H1 (cell line): ENCODE measurements around the gene SEC61B. TPM values are rescaled to one million over a fixed set of nuclear protein-coding genes. Genes with fewer than 3 reads are reported as not detected.

Source experiments
- CTCF ChIA-PET: fragments of 300-600 bp; sonication (Branson Sonifier 250); formaldehyde crosslinking; loops from one replicate; lab custom pipeline; 2021; ENCODE audit not compliant: partially characterized antibody; lab: Charles Lee
- POLR2A ChIA-PET: fragments of 300-600 bp; sonication (Branson Sonifier 250); formaldehyde crosslinking; loops from one replicate; lab custom pipeline; 2021; ENCODE audit warnings: inconsistent platforms; ENCODE audit not compliant: partially characterized antibody; lab: Charles Lee
- DNase-seq, 2 experiments: peaks; one replicate each; pipeline versions ENCODE4 v3.0.0 to v3.0.0-alpha.2; 2010 to 2022; ENCODE audit warnings: low spot score in 2 of 2, low read depth in 1 of 2, mixed read lengths in 1 of 2
- FAIRE-seq: peaks from 2 replicates; lab custom pipeline; 2011; peaks lifted over from hg19 to GRCh38; lab: Jason Lieb, UNC
- H2AFZ ChIP-seq: 2 replicates; pipeline ENCODE4 v1.8.1; 2012; ENCODE audit warnings: low read length, inconsistent platforms
- H2AK5ac ChIP-seq: 2 replicates; pipeline ENCODE4 v1.6.1; 2013; ENCODE audit warnings: low read depth, low read length
- H2BK120ac ChIP-seq: replicated peaks from 2 replicates; pipeline ENCODE3; 2013; ENCODE audit warnings: low read depth, low read length, inconsistent platforms
- H2BK12ac ChIP-seq: 2 replicates; pipeline ENCODE4 v1.6.1; 2013; ENCODE audit warnings: low read depth, low read length
- H2BK15ac ChIP-seq: 2 replicates; pipeline ENCODE4 v1.6.1; 2013; ENCODE audit warnings: low read length
- H2BK20ac ChIP-seq: 2 replicates; pipeline ENCODE4 v1.6.1; 2013; ENCODE audit warnings: low read length
- H2BK5ac ChIP-seq: 2 replicates; pipeline ENCODE4 v1.6.1; 2013; ENCODE audit warnings: low read depth, low read length
- H3K14ac ChIP-seq: 2 replicates; pipeline ENCODE4 v1.6.1; 2013; ENCODE audit warnings: inconsistent platforms; ENCODE audit not compliant: insufficient read length
- H3K18ac ChIP-seq: 2 replicates; pipeline ENCODE4 v1.6.1; 2013; ENCODE audit warnings: low read length; ENCODE audit errors: extremely low read depth
- H3K23ac ChIP-seq: 2 replicates; pipeline ENCODE4 v1.6.1; 2013; ENCODE audit warnings: inconsistent platforms; ENCODE audit not compliant: insufficient read length
- H3K23me2 ChIP-seq: 2 replicates; pipeline ENCODE4 v1.6.1; 2013; ENCODE audit warnings: low read depth, low read length
- H3K27ac ChIP-seq: 2 replicates; pipeline ENCODE4 v1.6.1; 2011; ENCODE audit warnings: low read depth, low read length, inconsistent platforms
- H3K27me3 ChIP-seq, 4 experiments: replicated peaks in 1 of 4; 1 replicate in 1 of 4; 2 replicates in 3 of 4; pipeline versions ENCODE4 v1.6.1 to v1.8.1; 2011 to 2013; ENCODE audit warnings: low read length in 3 of 4, mild to moderate bottlenecking in 3 of 4, inconsistent platforms in 2 of 4, mixed read lengths in 2 of 4, moderate library complexity in 1 of 4; ENCODE audit not compliant: control insufficient read depth in 3 of 4, insufficient read depth in 3 of 4; ENCODE audit errors: extremely low read depth in 1 of 4
- H3K36me3 ChIP-seq, 4 experiments: 2 replicates each; pipeline versions ENCODE4 v1.6.1 to v1.8.1; 2011 to 2013; ENCODE audit warnings: mild to moderate bottlenecking in 4 of 4, low read length in 3 of 4, moderate library complexity in 2 of 4, control low read depth in 1 of 4, inconsistent platforms in 1 of 4; ENCODE audit not compliant: insufficient read depth in 4 of 4, control insufficient read depth in 2 of 4
- H3K4ac ChIP-seq: replicated peaks from 2 replicates; pipeline ENCODE3; 2013; ENCODE audit warnings: low read length, low read depth, mixed read lengths, inconsistent platforms; ENCODE audit not compliant: insufficient read length
- H3K4me1 ChIP-seq, 4 experiments: replicated peaks in 1 of 4; 1 replicate in 1 of 4; 2 replicates in 3 of 4; pipeline versions ENCODE4 v1.6.1 to v1.8.1; 2011 to 2013; ENCODE audit warnings: low read length in 3 of 4, inconsistent platforms in 2 of 4, mixed read lengths in 1 of 4; ENCODE audit not compliant: insufficient read depth in 4 of 4, control insufficient read depth in 3 of 4
- H3K4me2 ChIP-seq, 2 experiments: 2 replicates each; pipeline versions ENCODE4 v1.6.1 to v1.8.1; 2011 to 2013; ENCODE audit warnings: low read depth in 2 of 2, low read length in 2 of 2, control low read depth in 1 of 2, inconsistent platforms in 1 of 2, mild to moderate bottlenecking in 1 of 2; ENCODE audit not compliant: insufficient read depth in 1 of 2
- H3K4me3 ChIP-seq, 4 experiments: fragments of 200-600, 300-600 bp in 1 of 4; sonication (generic), shearing (Covaris generic), sonication (Bioruptor Twin) in 1 of 4; 2 replicates each; pipeline versions ENCODE4 v1.5.1 to v1.8.1; 2011 to 2016; ENCODE audit warnings: low read length in 4 of 4, low read depth in 3 of 4, control low read depth in 2 of 4, inconsistent platforms in 2 of 4, mild to moderate bottlenecking in 2 of 4, mixed read lengths in 1 of 4, moderate library complexity in 1 of 4; ENCODE audit not compliant: insufficient read depth in 2 of 4; ENCODE audit errors: extremely low read depth in 1 of 4
- H3K56ac ChIP-seq: replicated peaks from 2 replicates; pipeline ENCODE3; 2013; ENCODE audit warnings: low read depth, mild to moderate bottlenecking, mixed read lengths, low read length, inconsistent platforms; ENCODE audit not compliant: insufficient read length
- H3K79me1 ChIP-seq: 2 replicates; pipeline ENCODE4 v1.6.1; 2013; ENCODE audit warnings: low read depth, low read length, control low read depth
- H3K79me2 ChIP-seq, 2 experiments: 2 replicates each; pipeline versions ENCODE4 v1.6.1 to v1.8.1; 2012 to 2013; ENCODE audit warnings: low read length in 2 of 2, mild to moderate bottlenecking in 2 of 2, inconsistent platforms in 1 of 2; ENCODE audit not compliant: insufficient read depth in 2 of 2, control insufficient read depth in 1 of 2
- H3K9ac ChIP-seq, 4 experiments: replicated peaks in 1 of 4; 1 replicate in 1 of 4; 2 replicates in 3 of 4; pipeline versions ENCODE4 v1.6.1 to v1.8.1; 2011 to 2013; ENCODE audit warnings: low read depth in 3 of 4, low read length in 3 of 4, control low read depth in 2 of 4, mild to moderate bottlenecking in 2 of 4, moderate library complexity in 2 of 4, inconsistent platforms in 1 of 4; ENCODE audit errors: extremely low read depth in 1 of 4
- H3K9me3 ChIP-seq, 2 experiments: 2 replicates each; pipeline versions ENCODE4 v1.6.1 to v1.8.1; 2012 to 2013; ENCODE audit warnings: mild to moderate bottlenecking in 2 of 2, moderate library complexity in 2 of 2, control low read depth in 1 of 2, inconsistent platforms in 1 of 2, low read depth in 1 of 2, low read length in 1 of 2, mixed read lengths in 1 of 2; ENCODE audit not compliant: insufficient read depth in 2 of 2
- H4K20me1 ChIP-seq, 2 experiments: replicated peaks in 1 of 2; 2 replicates each; pipeline versions ENCODE3 to v1.8.1; 2011 to 2013; ENCODE audit warnings: inconsistent platforms in 2 of 2, low read length in 2 of 2, mild to moderate bottlenecking in 1 of 2; ENCODE audit not compliant: insufficient read depth in 2 of 2, control insufficient read depth in 1 of 2
- H4K5ac ChIP-seq: 2 replicates; pipeline ENCODE4 v1.6.1; 2013; ENCODE audit warnings: low read length, low read depth, mixed read lengths, inconsistent platforms; ENCODE audit not compliant: insufficient read length
- H4K8ac ChIP-seq: 2 replicates; pipeline ENCODE4 v1.8.0; 2013; ENCODE audit warnings: mild to moderate bottlenecking, moderate library complexity, low read length, inconsistent platforms; ENCODE audit not compliant: insufficient read depth; ENCODE audit errors: extremely low read depth
- H4K91ac ChIP-seq: replicated peaks from 2 replicates; pipeline ENCODE3; 2013; ENCODE audit warnings: low read length, mixed read lengths, inconsistent platforms; ENCODE audit not compliant: insufficient read length
- KDM4A ChIP-seq: IDR thresholded peaks from one replicate; pipeline ENCODE4 v1.7.1; 2012; ENCODE audit warnings: low read depth, mild to moderate bottlenecking, moderate library complexity, low read length, inconsistent platforms; ENCODE audit not compliant: severe bottlenecking
- MAX ChIP-seq: IDR thresholded peaks from 2 replicates; pipeline ENCODE4 v1.6.1; 2012; ENCODE audit warnings: inconsistent platforms
- RXRA ChIP-seq: IDR thresholded peaks from 2 replicates; pipeline ENCODE4 v1.6.1; 2011; ENCODE audit warnings: low read depth, mild to moderate bottlenecking, low read length, moderate library complexity; ENCODE audit not compliant: insufficient read depth
- SP1 ChIP-seq: IDR thresholded peaks from 2 replicates; pipeline ENCODE4 v1.6.1; 2011; ENCODE audit warnings: low read depth, low read length
- SP2 ChIP-seq: IDR thresholded peaks from 2 replicates; pipeline ENCODE4 v1.6.1; 2012; ENCODE audit warnings: mild to moderate bottlenecking, low read length, inconsistent platforms
- ZNF274 ChIP-seq: IDR thresholded peaks from 2 replicates; pipeline ENCODE4 v1.7.0; 2012; ENCODE audit warnings: low read length, borderline replicate concordance; ENCODE audit errors: extremely low read depth
- WGBS, 2 experiments: shearing (Covaris generic) in 1 of 2; methylation state at CpG; one replicate each; pipeline versions ENCODE4 v1.1.6 to v1.1.7; 2013 to 2015; ENCODE audit warnings: low lambda C conversion rate in 2 of 2, mixed read lengths in 2 of 2, inconsistent platforms in 1 of 2, low coverage in 1 of 2, missing lambda C conversion rate in 1 of 2; ENCODE audit not compliant: insufficient replicate concordance in 2 of 2, insufficient coverage in 1 of 2, insufficient read length in 1 of 2; ENCODE audit errors: extremely low coverage in 1 of 2, missing lambda C conversion rate in 1 of 2; 5-methylcytosine and 5-hydroxymethylcytosine counted together
- polyA plus RNA-seq, 7 experiments: library from polyadenylated mRNA; depleted of rRNA in 3 of 7; stranded (reverse) in 5 of 7; unstranded in 2 of 7; fragments of >200 nt in 5 of 7; fragments of 200-250 nt in 2 of 7; gene quantifications; 1 replicate in 5 of 7; 2 replicates in 1 of 7; 4 replicates in 1 of 7; pipeline versions ENCODE4 v1.2.1 to v1.2.3, GENCODE V29; 2011 to 2013; ENCODE audit warnings: missing spikeins in 2 of 7, mixed read lengths in 2 of 7
- total RNA-seq: library from RNA; stranded (reverse); fragmentation: NEBNext Ultra II Directional; extraction: Animal tissue kit (Norgen Biotek cat#: 25700); gene quantifications from 2 replicates; pipeline ENCODE4 v1.2.1, GENCODE V29; 2021

Gene SEC61B
- total and polyA plus RNA-seq, 2 of the 8 experiments (the other 6 are each of a cell fraction or from before 2014, with no cell fraction given): 155 to 379 TPM

- no peak overlapping the region for H3K4ac ChIP-seq
- H3K4me2 ChIP-seq: no peak overlapping the region
- no peak overlapping the region for H3K9ac ChIP-seq
- DNase-seq (no peak), FAIRE-seq (no peak)
- H2BK12ac ChIP-seq: no peak overlapping the region
- no peak overlapping the region for H2BK15ac ChIP-seq
- no peak overlapping the region for H2BK5ac ChIP-seq
- H3K23ac ChIP-seq: no peak overlapping the region
- H3K14ac ChIP-seq: no peak overlapping the region
- ChIA-PET POLR2A (interaction anchor here (0.6 kb wide), 1 partner anchor 250 kb away, joined by 3 read pairs; no protein-coding TSS in a partner anchor), CTCF (interaction anchor here (0.7 to 5.3 kb wide), 8 partner anchors 9 to 911 kb away, joined by 3 to 41 read pairs (median 4); no protein-coding TSS in a partner anchor)
- H4K8ac ChIP-seq: no peak overlapping the region
- no peak overlapping the region for H4K91ac ChIP-seq
- no peaks in the 10 kb centered on the region for H3K23me2 ChIP-seq
- no peaks in the 10 kb centered on the region; a peak in 1 of 7 replicates for H3K27me3 ChIP-seq
- H2AK5ac ChIP-seq: no peak overlapping the region
- no peak overlapping the region for H2BK20ac ChIP-seq
- no peaks in the 10 kb centered on the region for H3K36me3 ChIP-seq
- 82% methylated on average over 10 of the region's 10 CpGs; no CpG with 5 or more reads in 1 of the 2 experiments for WGBS, 2 experiments
- no peak overlapping the region for H4K5ac ChIP-seq
- H3K56ac ChIP-seq: no peak overlapping the region
- no peaks in the 10 kb centered on the region for H3K79me1 ChIP-seq
- H2BK120ac ChIP-seq: no peak overlapping the region
- no peak overlapping the region for H2AFZ ChIP-seq
- H3K79me2 ChIP-seq: no peaks in the 10 kb centered on the region
- H3K27ac ChIP-seq: no peak overlapping the region
- H3K9me3 ChIP-seq: no peaks in the 10 kb centered on the region
- TF ChIP-seq MAX: no peak
- TF ChIP-seq SP2: no peak
- TF ChIP-seq SP1: no peak
- TF ChIP-seq KDM4A: no peak
- TF ChIP-seq RXRA: no peak
- TF ChIP-seq ZNF274: no peak
- no peaks in the 10 kb centered on the region for H4K20me1 ChIP-seq
- no peak overlapping the region; the same call in 1 of the 2 replicates for H3K18ac ChIP-seq
- peaks cover 9 to 22% (median 17%) of the 10 kb centered on the region in 4 experiments for H3K4me1 ChIP-seq
- no peak overlapping the region for H3K4me3 ChIP-seq
Measured at GRCh38 chr9:99173570-99174504, 48.2 kb upstream of the SEC61B start.
